HepG2 (cell line): ENCODE measurements around the gene CITED2. TPM values are rescaled to one million over a fixed set of nuclear protein-coding genes. Genes with fewer than 3 reads are reported as not detected.

ENCODE experiments used
- CCAR2 ChIP-seq: fragments of 200-400 bp; formaldehyde crosslinking; optimal IDR thresholded peaks from 2 replicates; pipeline ENCODE3; 2018; ENCODE audit warnings: low read depth, mild to moderate bottlenecking, low read length, moderate library complexity
- CHD4 ChIP-seq: fragments of 200-600 bp; sonication (generic); IDR thresholded peaks from 2 replicates; pipeline ENCODE4 v1.7.0; 2017; ENCODE audit warnings: mild to moderate bottlenecking, low read length, borderline replicate concordance
- CTCF ChIP-seq: sonication (generic); formaldehyde crosslinking; IDR thresholded peaks from 2 replicates; pipeline ENCODE4 v1.5.0; 2020; ENCODE audit warnings: mild to moderate bottlenecking, missing genetic modification reagents, moderate library complexity
- ESRRA ChIP-seq: sonication (generic); formaldehyde crosslinking; IDR thresholded peaks from 2 replicates; pipeline ENCODE4 v1.5.1; 2020; ENCODE audit warnings: mild to moderate bottlenecking, low read depth, missing genetic modification reagents
- FOXP1 ChIP-seq, 2 experiments: fragments of 450-650 bp in 1 of 2; IDR thresholded peaks; 2 replicates each; pipeline ENCODE4 v1.6.1; 2017 to 2018; ENCODE audit warnings: antibody characterized with exemption in 1 of 2
- GMEB2 ChIP-seq: IDR thresholded peaks from 2 replicates; pipeline ENCODE4 v1.6.1; 2016; ENCODE audit warnings: missing biosample characterization, missing genetic modification reagents, low read depth
- NFIB ChIP-seq: sonication (generic); formaldehyde crosslinking; IDR thresholded peaks from 2 replicates; pipeline ENCODE4 v1.9.0; 2021; ENCODE audit warnings: missing genetic modification reagents, mild to moderate bottlenecking, borderline replicate concordance
- PBX3 ChIP-seq: sonication (generic); formaldehyde crosslinking; IDR thresholded peaks from 2 replicates; pipeline ENCODE4 v1.8.1; 2023; ENCODE audit warnings: missing genetic modification reagents, inconsistent platforms, borderline replicate concordance
- SKIL ChIP-seq: sonication (generic); formaldehyde crosslinking; IDR thresholded peaks from 2 replicates; pipeline ENCODE4 v1.8.0; 2022; ENCODE audit warnings: missing genetic modification reagents, mild to moderate bottlenecking, moderate library complexity, borderline replicate concordance
- SSRP1 ChIP-seq: IDR thresholded peaks from 2 replicates; pipeline ENCODE4 v1.6.1; 2016; ENCODE audit warnings: control low read depth
- TCF12 ChIP-seq, 2 experiments: fragments of 450-650 bp in 1 of 2; sonication (generic) in 1 of 2; formaldehyde crosslinking in 1 of 2; IDR thresholded peaks; 2 replicates each; pipeline versions ENCODE4 v1.6.1 to v1.8.0; 2017 to 2022; ENCODE audit warnings: antibody characterized with exemption in 1 of 2, mild to moderate bottlenecking in 1 of 2, missing genetic modification reagents in 1 of 2, moderate library complexity in 1 of 2
- WIZ ChIP-seq: sonication (generic); formaldehyde crosslinking; IDR thresholded peaks from 2 replicates; pipeline ENCODE4 v1.5.1; 2020; ENCODE audit warnings: mild to moderate bottlenecking, missing genetic modification reagents
- ZBTB39 ChIP-seq: sonication (generic); formaldehyde crosslinking; IDR thresholded peaks from 2 replicates; pipeline ENCODE4 v1.5.0; 2020; ENCODE audit warnings: missing genetic modification reagents
- ZNF205 ChIP-seq: IDR thresholded peaks from 2 replicates; pipeline ENCODE4 v1.6.1; 2018; ENCODE audit warnings: missing biosample characterization, missing genetic modification reagents
- ZNF670 ChIP-seq: sonication (generic); formaldehyde crosslinking; IDR thresholded peaks from 2 replicates; pipeline ENCODE4 v1.8.0; 2022; ENCODE audit warnings: mild to moderate bottlenecking, missing genetic modification reagents, borderline replicate concordance
- ZNF781 ChIP-seq: sonication (generic); formaldehyde crosslinking; IDR thresholded peaks from 2 replicates; pipeline ENCODE4 v1.5.1; 2020; ENCODE audit warnings: borderline replicate concordance, mild to moderate bottlenecking, missing genetic modification reagents; ENCODE audit errors: not compliant biosample characterization
- ZNF850 ChIP-seq: sonication (generic); formaldehyde crosslinking; conservative IDR thresholded peaks from 2 replicates; pipeline ENCODE4 v1.9.0; 2021; ENCODE audit warnings: mild to moderate bottlenecking, missing genetic modification reagents
- polyA plus RNA-seq, 8 experiments: library from polyadenylated mRNA; depleted of rRNA in 3 of 8; stranded (reverse) in 7 of 8; unstranded in 1 of 8; fragments of >200 nt; fragmentation: Illumina TruSeq in 4 of 8; extraction: Trizol in 4 of 8; gene quantifications; 2 replicates each; pipeline versions ENCODE4 v1.2.1 to v1.2.3, GENCODE V29; 2011 to 2016; ENCODE audit warnings: low read depth in 4 of 8, missing spikeins in 1 of 8, mixed read lengths in 1 of 8; ENCODE audit not compliant: insufficient read depth in 1 of 8
- total RNA-seq, 5 experiments: library from RNA; depleted of rRNA; stranded (reverse); fragments of >200 nt; fragmentation: Illumina TruSeq; extraction: Trizol; gene quantifications; 2 replicates each; pipeline ENCODE4 v1.2.3, GENCODE V29; 2016; ENCODE audit warnings: low read depth in 1 of 5

Gene CITED2
- total and polyA plus RNA-seq, 2 of the 13 experiments (the other 11 are each of a cell fraction or from before 2014, with no cell fraction given) = 17.6 to 57.2 TPM

- TF ChIP-seq PBX3 (CRISPR knock-in tag) (no peak), SKIL (no peak), FOXP1 (IDR thresholded peaks at IDR 0.05) (no peak), FOXP1 (CRISPR knock-in tag; IDR thresholded peaks at IDR 0.05) (0 out of 2 replicates have a peak, but pooled peaks have one; percentile 44), GMEB2 (no peak), ZNF781 (CRISPR knock-in tag) (no peak), SSRP1 (no peak), CHD4 (no peak), CCAR2 (peak; percentile 35), ZBTB39 (no peak), ZNF670 (CRISPR knock-in tag) (no peak), CTCF (CRISPR knock-in tag) (peak; percentile 28), ZNF850 (CRISPR knock-in tag) (no peak), ZNF205 (no peak), TCF12 (IDR thresholded peaks at IDR 0.05) (no peak), TCF12 (CRISPR knock-in tag; IDR thresholded peaks at IDR 0.05) (no peak), ESRRA (no peak), NFIB (no peak), WIZ (CRISPR knock-in tag) (no peak)
Measured at GRCh38 chr6:139376604-139377218, 2.3 kb upstream of the CITED2 start (continued).
